Measurements from ENCODE around the gene STAB1. TPM values are rescaled to one million over a fixed set of nuclear protein-coding genes. Genes with fewer than 3 reads are reported as not detected.

Gene STAB1
- total and polyA plus RNA-seq, 3 experiments from 2014 or later, result 0.05 to 9.7 (median 7.6) TPM

GRCh38 chr3:52469001-52469400 is 26.1 kb upstream of the STAB1 start:
- H3K36me3 ChIP-seq (ENCODE audit: insufficient read depth, low read length), result peaks cover 34% of the 10 kb centered on the region
- H3K27ac ChIP-seq (ENCODE audit: low read depth, low read length), result no peak overlapping the region
- no peaks in the 10 kb centered on the region for H3K27me3 Mint-ChIP-seq
- peaks cover 0 to 18% (median 7%) of the 10 kb centered on the region in 3 donors for H3K4me1 Mint-ChIP-seq
- no peak overlapping the region for H3K4me3 Mint-ChIP-seq
- CTCF ChIA-PET, result interaction anchor here (0.9 kb wide), 1 partner anchor 17 kb away, joined by 4 read pairs; no protein-coding TSS in a partner anchor
- no peaks in the 10 kb centered on the region for H3K9me3 Mint-ChIP-seq
- H3K9me3 ChIP-seq (ENCODE audit: low read length), result no peaks in the 10 kb centered on the region
- H3K36me3 Mint-ChIP-seq, result peaks cover 0 to 71% (median 4%) of the 10 kb centered on the region in 3 donors
- H3K27ac Mint-ChIP-seq, result peak overlapping the region in 1 of 8 donors; percentile 75
- no peaks in the 10 kb centered on the region for H3K27me3 ChIP-seq (ENCODE audit: insufficient read depth, low read length, poor library complexity, severe bottlenecking)
- POLR2A ChIA-PET, result no interaction called here
- no peak for DNase-seq
- no peaks in the 10 kb centered on the region for H3K4me1 ChIP-seq (ENCODE audit: insufficient read depth, low read length)
- H3K4me3 ChIP-seq (ENCODE audit: low read length), result no peak overlapping the region

GRCh38 chr3:52470920-52471319 is 24.2 kb upstream of the STAB1 start:
- Mint-ChIP-seq H3K27me3 (no peaks in the 10 kb centered on the region), H3K4me3 (no peak overlapping the region), H3K36me3 (peaks cover 0 to 78% (median 1%) of the 10 kb centered on the region in 3 donors), H3K27ac (no peak overlapping the region), H3K9me3 (no peaks in the 10 kb centered on the region), H3K4me1 (peaks cover 0 to 12% (median 4%) of the 10 kb centered on the region in 3 donors)
- no peak overlapping the region for H3K4me3 ChIP-seq (ENCODE audit: low read length)
- POLR2A ChIA-PET, result no interaction called here
- no peaks in the 10 kb centered on the region for H3K9me3 ChIP-seq (ENCODE audit: low read length)
- no peak for DNase-seq
- peaks cover 45% of the 10 kb centered on the region for H3K36me3 ChIP-seq (ENCODE audit: insufficient read depth, low read length)
- H3K27me3 ChIP-seq (ENCODE audit: insufficient read depth, low read length, poor library complexity, severe bottlenecking), result no peaks in the 10 kb centered on the region
- H3K27ac ChIP-seq (ENCODE audit: low read depth, low read length), result no peak overlapping the region
- no peaks in the 10 kb centered on the region for H3K4me1 ChIP-seq (ENCODE audit: insufficient read depth, low read length)
- CTCF ChIA-PET, result interaction anchor here (1.1 kb wide), 1 partner anchor 14 kb away, joined by 3 read pairs; no protein-coding TSS in a partner anchor

GRCh38 chr3:52471371-52472238 is 23.5 kb upstream of the STAB1 start:
- H3K27ac Mint-ChIP-seq, result peak overlapping the region in 2 of 8 donors; percentile 24 to 47
- ChIA-PET CTCF (interaction anchor here (1.1 kb wide), 1 partner anchor 15 kb away, joined by 3 read pairs; no protein-coding TSS in a partner anchor), POLR2A (no interaction called here)
- no peak for DNase-seq
- Histone ChIP-seq H3K27me3 (ENCODE audit: insufficient read depth, low read length, poor library complexity, severe bottlenecking) (no peaks in the 10 kb centered on the region), H3K36me3 (ENCODE audit: insufficient read depth, low read length) (peaks cover 49% of the 10 kb centered on the region), H3K4me1 (ENCODE audit: insufficient read depth, low read length) (no peaks in the 10 kb centered on the region), H3K27ac (ENCODE audit: low read depth, low read length) (no peak overlapping the region), H3K9me3 (ENCODE audit: low read length) (no peaks in the 10 kb centered on the region), H3K4me3 (ENCODE audit: low read length) (no peak overlapping the region)
- no peaks in the 10 kb centered on the region for H3K9me3 Mint-ChIP-seq
- no peaks in the 10 kb centered on the region for H3K27me3 Mint-ChIP-seq
- peaks cover 0 to 8% (median 3%) of the 10 kb centered on the region in 3 donors for H3K4me1 Mint-ChIP-seq
- H3K36me3 Mint-ChIP-seq, result peaks cover 0 to 81% (median 0%) of the 10 kb centered on the region in 3 donors
- no peak overlapping the region for H3K4me3 Mint-ChIP-seq

GRCh38 chr3:52472239-52473000 is 22.7 kb upstream of the STAB1 start:
- H3K36me3 ChIP-seq (ENCODE audit: insufficient read depth, low read length), result peaks cover 51% of the 10 kb centered on the region
- Mint-ChIP-seq H3K4me3 (no peak overlapping the region), H3K27me3 (no peaks in the 10 kb centered on the region), H3K9me3 (no peaks in the 10 kb centered on the region), H3K27ac (peak overlapping the region in 2 of 8 donors; percentile 33 to 47), H3K4me1 (peaks cover 0 to 7% (median 2%) of the 10 kb centered on the region in 3 donors), H3K36me3 (peaks cover 0 to 84% (median 0%) of the 10 kb centered on the region in 3 donors)
- no peaks in the 10 kb centered on the region for H3K27me3 ChIP-seq (ENCODE audit: insufficient read depth, low read length, poor library complexity, severe bottlenecking)
- POLR2A ChIA-PET, result no interaction called here
- no peak for DNase-seq
- H3K27ac ChIP-seq (ENCODE audit: low read depth, low read length), result no peak overlapping the region
- no peak overlapping the region for H3K4me3 ChIP-seq (ENCODE audit: low read length)
- no peaks in the 10 kb centered on the region for H3K9me3 ChIP-seq (ENCODE audit: low read length)
- H3K4me1 ChIP-seq (ENCODE audit: insufficient read depth, low read length), result no peaks in the 10 kb centered on the region
- CTCF ChIA-PET, result interaction anchor here (0.6 to 1.1 kb wide), 2 partner anchors 16 to 81 kb away, joined by 3 read pairs; no protein-coding TSS in a partner anchor

GRCh38 chr3:52473026-52473425 is 22.1 kb upstream of the STAB1 start:
- DNase-seq, result no peak
- no peaks in the 10 kb centered on the region for H3K9me3 Mint-ChIP-seq
- H3K36me3 ChIP-seq (ENCODE audit: insufficient read depth, low read length), result peaks cover 55% of the 10 kb centered on the region
- POLR2A ChIA-PET, result no interaction called here
- no peaks in the 10 kb centered on the region for H3K9me3 ChIP-seq (ENCODE audit: low read length)
- H3K4me3 Mint-ChIP-seq, result no peak overlapping the region
- H3K27me3 Mint-ChIP-seq, result no peaks in the 10 kb centered on the region
- no peak overlapping the region for H3K27ac Mint-ChIP-seq
- H3K4me1 ChIP-seq (ENCODE audit: insufficient read depth, low read length), result no peaks in the 10 kb centered on the region
- H3K27ac ChIP-seq (ENCODE audit: low read depth, low read length), result no peak overlapping the region
- no peaks in the 10 kb centered on the region for H3K27me3 ChIP-seq (ENCODE audit: insufficient read depth, low read length, poor library complexity, severe bottlenecking)
- CTCF ChIA-PET, result interaction anchor here (0.6 kb wide), 1 partner anchor 81 kb away, joined by 3 read pairs; no protein-coding TSS in a partner anchor
- peaks cover 0 to 6% (median 2%) of the 10 kb centered on the region in 3 donors for H3K4me1 Mint-ChIP-seq
- H3K36me3 Mint-ChIP-seq, result peaks cover 0 to 86% (median 2%) of the 10 kb centered on the region in 3 donors
- H3K4me3 ChIP-seq (ENCODE audit: low read length), result no peak overlapping the region

- no peaks in the 10 kb centered on the region for H3K9me3 ChIP-seq (ENCODE audit: low read length)
- no peaks in the 10 kb centered on the region for H3K4me1 ChIP-seq (ENCODE audit: insufficient read depth, low read length)
- no peak overlapping the region for H3K4me3 ChIP-seq (ENCODE audit: low read length)
- H3K27me3 ChIP-seq (ENCODE audit: insufficient read depth, low read length, poor library complexity, severe bottlenecking), result no peaks in the 10 kb centered on the region
- Mint-ChIP-seq H3K27me3 (no peaks in the 10 kb centered on the region), H3K27ac (no peak overlapping the region), H3K4me1 (no peaks in the 10 kb centered on the region), H3K9me3 (no peaks in the 10 kb centered on the region), H3K36me3 (peaks cover 0 to 96% (median 7%) of the 10 kb centered on the region in 3 donors), H3K4me3 (no peak overlapping the region)
- no peak overlapping the region for H3K27ac ChIP-seq (ENCODE audit: low read depth, low read length)
- ChIA-PET POLR2A (no interaction called here), CTCF (no interaction called here)
- peaks cover 61% of the 10 kb centered on the region for H3K36me3 ChIP-seq (ENCODE audit: insufficient read depth, low read length)
- DNase-seq, result no peak
Observed at GRCh38 chr3:52477076-52477795, 17.9 kb upstream of the STAB1 start.

- CTCF ChIA-PET, result no interaction called here
- peaks cover 60% of the 10 kb centered on the region for H3K36me3 ChIP-seq (ENCODE audit: insufficient read depth, low read length)
- H3K27me3 ChIP-seq (ENCODE audit: insufficient read depth, low read length, poor library complexity, severe bottlenecking), result no peaks in the 10 kb centered on the region
- H3K4me3 ChIP-seq (ENCODE audit: low read length), result no peak overlapping the region
- Mint-ChIP-seq H3K9me3 (no peaks in the 10 kb centered on the region), H3K27me3 (no peaks in the 10 kb centered on the region), H3K4me3 (no peak overlapping the region), H3K36me3 (peaks cover 0 to 95% (median 7%) of the 10 kb centered on the region in 3 donors), H3K27ac (no peak overlapping the region), H3K4me1 (no peaks in the 10 kb centered on the region)
- POLR2A ChIA-PET, result no interaction called here
- DNase-seq, result no peak
- no peaks in the 10 kb centered on the region for H3K9me3 ChIP-seq (ENCODE audit: low read length)
- H3K4me1 ChIP-seq (ENCODE audit: insufficient read depth, low read length), result no peaks in the 10 kb centered on the region
- no peak overlapping the region for H3K27ac ChIP-seq (ENCODE audit: low read depth, low read length)
Observed at GRCh38 chr3:52477796-52478095, 17.4 kb upstream of the STAB1 start.
